Measurements from ENCODE around the gene MAP3K6.

DNA sequence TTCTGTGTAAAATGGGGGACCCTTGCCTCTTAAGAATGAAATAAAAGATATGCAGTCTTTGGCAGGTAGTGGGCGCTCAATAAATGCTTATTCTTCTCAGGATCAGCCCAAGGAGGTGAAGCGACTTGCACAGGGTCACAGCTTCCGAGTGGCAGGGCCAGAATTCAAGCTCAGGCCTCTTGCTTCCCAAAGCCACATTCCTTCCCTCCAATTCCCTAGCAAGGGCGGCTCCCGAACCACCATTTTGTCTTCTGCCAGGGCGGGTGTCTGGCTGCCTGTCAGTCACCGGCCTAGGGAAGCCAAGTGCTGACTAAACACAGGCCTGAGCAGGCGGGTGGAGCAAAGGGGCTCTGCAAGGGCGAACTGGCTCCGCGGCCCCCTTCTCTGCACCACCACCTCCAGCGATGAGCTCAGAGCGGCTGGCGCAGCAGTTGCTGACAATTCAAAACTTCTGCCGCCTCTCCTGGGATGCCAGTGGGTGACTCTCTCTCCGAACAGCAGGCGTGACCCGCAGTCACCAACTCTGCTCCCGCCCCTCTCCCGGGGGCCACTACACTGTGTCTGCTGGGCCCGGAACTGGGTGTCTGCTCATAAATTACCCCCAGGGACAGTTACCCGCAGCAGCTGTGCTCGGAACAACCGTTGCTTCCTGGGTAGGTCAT, 36.4 kb upstream of the MAP3K6 start:
- TF ChIP-seq CTCF (IDR thresholded peaks at IDR 0.05; ENCODE audit: insufficient read depth, low read length, poor library complexity, severe bottlenecking) (no peak), EZH2phosphoT487 (conservative IDR thresholded peaks at IDR 0.05; ENCODE audit: low read length) (no peak)

All from SU-DHL-6 (cell line).